Measurements from ENCODE around the gene RBM6.

RBM6 gene

DNA sequence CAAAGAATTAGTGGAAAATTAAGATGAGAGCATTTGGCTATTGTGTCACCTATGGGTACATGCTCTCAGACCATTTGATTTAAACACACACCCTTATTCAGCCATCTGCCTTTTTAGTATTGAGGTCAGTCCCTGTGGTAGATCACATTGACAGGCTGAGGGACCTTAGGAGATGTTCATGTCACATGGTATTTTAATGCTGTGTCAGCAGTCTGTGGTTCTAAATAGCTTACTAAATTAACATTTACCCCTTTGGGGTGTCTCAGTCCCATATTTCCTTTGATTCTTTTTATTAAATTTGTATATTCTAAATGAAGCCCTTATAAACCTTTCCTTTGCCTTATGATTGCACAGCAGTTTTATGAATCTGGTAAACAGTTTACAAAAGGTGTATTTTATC is 151.0 kb downstream of the RBM6 start:
- FAIRE-seq (no peak), DNase-seq (ENCODE audit: insufficient read length, low spot score) (no peak)
- TF ChIP-seq, protein P1, sequence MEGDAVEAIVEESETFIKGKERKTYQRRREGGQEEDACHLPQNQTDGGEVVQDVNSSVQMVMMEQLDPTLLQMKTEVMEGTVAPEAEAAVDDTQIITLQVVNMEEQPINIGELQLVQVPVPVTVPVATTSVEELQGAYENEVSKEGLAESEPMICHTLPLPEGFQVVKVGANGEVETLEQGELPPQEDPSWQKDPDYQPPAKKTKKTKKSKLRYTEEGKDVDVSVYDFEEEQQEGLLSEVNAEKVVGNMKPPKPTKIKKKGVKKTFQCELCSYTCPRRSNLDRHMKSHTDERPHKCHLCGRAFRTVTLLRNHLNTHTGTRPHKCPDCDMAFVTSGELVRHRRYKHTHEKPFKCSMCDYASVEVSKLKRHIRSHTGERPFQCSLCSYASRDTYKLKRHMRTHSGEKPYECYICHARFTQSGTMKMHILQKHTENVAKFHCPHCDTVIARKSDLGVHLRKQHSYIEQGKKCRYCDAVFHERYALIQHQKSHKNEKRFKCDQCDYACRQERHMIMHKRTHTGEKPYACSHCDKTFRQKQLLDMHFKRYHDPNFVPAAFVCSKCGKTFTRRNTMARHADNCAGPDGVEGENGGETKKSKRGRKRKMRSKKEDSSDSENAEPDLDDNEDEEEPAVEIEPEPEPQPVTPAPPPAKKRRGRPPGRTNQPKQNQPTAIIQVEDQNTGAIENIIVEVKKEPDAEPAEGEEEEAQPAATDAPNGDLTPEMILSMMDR (IDR thresholded peaks at IDR 0.05; ENCODE audit: insufficient read depth, missing control alignments) = no peak

DNA sequence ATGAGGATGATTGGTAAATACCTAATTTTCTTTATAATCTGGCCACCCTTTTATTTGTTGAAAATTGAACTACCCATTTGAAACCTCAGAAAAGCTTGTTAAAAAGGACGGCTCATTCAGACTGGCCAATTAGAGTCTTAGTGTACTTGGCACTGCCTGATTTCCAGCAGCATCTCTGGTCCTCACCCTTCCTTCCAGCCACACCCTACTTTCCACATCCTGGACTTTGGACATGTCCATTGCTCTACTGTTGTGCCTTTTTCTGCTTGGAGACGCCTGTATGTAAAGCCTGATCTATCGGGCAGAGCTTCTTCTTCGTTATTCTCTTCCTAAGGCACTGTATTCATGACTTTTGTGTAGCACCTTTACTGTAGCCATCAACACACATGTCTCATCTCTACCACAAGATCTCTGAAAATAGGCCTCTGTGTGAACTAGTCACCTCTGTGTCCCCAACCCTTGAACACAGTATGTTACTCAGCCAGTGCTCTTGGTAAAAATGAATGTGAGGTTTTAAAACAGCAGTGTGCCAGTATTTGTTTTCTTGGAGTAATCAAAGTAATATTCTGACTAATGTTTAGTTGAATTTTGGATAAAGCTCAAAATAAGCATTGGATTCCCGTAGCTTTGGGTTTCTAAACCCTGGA is 155.5 kb downstream of the RBM6 start:
- TF ChIP-seq, protein P1 (IDR thresholded peaks at IDR 0.05; ENCODE audit: insufficient read depth, missing control alignments) = no peak
- no peak for FAIRE-seq
- no peak for DNase-seq (ENCODE audit: insufficient read length, low spot score)

DNA sequence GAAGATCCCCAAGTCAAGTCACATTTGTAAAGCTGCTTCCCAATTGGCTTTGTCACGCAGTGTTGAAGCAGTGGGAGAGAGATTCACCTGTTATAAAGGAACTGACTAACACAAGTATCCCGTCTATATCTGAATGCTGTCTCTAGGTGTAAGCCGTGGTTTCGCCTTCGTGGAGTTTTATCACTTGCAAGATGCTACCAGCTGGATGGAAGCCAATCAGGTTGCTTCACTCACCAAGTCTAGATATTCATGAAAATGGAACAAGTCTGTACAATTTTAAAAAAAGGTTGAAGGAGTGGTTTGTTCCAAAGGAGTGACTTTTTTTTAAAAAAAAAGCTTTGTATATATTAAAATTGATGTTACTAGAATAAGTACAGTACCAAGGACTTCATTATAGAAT is 160.4 kb downstream of the RBM6 start:
- TF ChIP-seq, protein P1 (IDR thresholded peaks at IDR 0.05; ENCODE audit: insufficient read depth, missing control alignments) = no peak
- no peak for FAIRE-seq
- DNase-seq (ENCODE audit: insufficient read length, low spot score) = no peak

DNA sequence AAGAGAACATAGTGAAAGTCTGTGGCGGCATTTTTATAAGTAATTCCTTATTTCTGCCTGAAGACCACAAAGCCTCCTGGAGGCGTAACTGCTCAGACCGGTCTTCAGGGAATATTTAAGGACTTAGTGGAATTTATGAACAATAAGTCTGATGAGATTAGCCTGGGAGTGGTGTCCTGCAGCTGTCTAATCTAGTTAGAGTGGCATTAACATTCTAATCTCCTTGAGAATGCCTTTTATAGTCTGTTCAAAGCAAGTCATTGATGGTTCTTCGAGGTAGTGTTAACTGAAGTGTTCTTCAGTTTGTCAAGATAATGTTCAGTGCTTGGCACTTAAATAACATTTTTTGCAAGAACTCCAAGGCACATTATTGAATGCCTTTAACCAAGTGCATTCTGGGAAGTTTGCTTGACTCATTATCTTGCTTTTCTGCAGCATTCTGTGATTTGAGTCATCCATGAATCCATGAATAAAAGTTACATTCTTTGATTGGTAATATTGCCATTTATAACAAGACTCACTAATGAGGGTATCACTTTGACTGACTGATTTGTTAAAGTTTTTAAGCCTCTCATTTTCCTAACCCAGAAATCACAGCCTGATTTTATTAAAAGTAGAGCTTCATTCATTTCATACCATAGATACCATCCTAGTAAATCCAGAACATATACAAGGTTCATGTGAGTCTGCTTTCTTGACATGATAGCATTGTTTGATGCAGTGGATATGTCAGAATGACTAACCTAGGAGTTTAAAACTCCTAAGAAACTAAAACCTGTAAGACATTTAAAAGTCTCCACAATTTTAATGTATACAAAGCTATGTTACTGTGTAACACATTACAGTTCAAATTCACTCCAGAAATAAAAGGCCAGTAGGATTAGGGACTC is 161.3 kb downstream of the RBM6 start:
- DNase-seq (ENCODE audit: insufficient read length, low spot score) (peak; percentile 58), FAIRE-seq (peak; percentile 93)
- TF ChIP-seq, protein P1 (IDR thresholded peaks at IDR 0.05; ENCODE audit: insufficient read depth, missing control alignments) = peak; percentile 4

DNA sequence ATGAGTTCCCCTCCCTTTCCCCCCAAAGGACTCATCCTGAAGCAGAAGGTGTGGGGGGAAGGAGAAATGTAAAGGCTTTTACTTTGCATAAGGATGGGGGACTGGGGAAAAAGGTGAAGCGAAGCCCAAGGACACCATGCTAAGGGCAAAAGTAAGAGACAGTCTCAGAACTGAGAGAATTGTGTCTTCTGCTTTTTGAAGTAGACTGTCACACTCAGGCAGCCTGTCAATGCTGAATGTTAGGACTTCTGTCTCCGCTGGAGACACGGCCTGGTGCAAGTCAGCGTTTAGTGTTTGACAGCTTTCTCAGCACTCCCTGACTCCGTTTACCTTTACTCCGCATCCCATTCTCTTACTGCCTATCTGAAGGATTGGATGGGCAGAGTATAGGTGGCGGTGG is 162.6 kb downstream of the RBM6 start:
- no peak for DNase-seq (ENCODE audit: insufficient read length, low spot score)
- no peak for FAIRE-seq
- TF ChIP-seq, protein P1 (IDR thresholded peaks at IDR 0.05; ENCODE audit: insufficient read depth, missing control alignments) = no peak

DNA sequence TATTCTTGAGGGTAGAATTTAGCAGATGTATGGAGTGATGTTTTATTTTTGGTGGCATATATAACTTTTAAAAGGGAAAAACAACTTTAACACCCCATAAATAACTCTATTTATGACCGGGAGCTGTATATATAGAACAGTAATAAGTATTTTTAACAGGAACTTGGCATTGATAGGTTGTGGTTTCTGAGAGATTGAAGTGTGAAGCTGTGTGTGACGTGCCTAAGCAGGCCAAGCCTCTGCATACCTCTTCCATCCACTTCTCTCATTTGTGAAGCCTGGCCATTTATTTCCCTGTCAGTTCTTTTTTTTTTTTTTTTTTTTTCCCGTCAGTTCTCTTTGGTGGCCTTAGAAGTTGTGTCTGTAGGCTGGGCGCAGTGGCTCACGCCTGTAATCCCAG is 171.8 kb downstream of the RBM6 start:
- no peak for DNase-seq (ENCODE audit: insufficient read length, low spot score)
- FAIRE-seq = no peak
- TF ChIP-seq, protein P1 (IDR thresholded peaks at IDR 0.05; ENCODE audit: insufficient read depth, missing control alignments) = no peak

DNA sequence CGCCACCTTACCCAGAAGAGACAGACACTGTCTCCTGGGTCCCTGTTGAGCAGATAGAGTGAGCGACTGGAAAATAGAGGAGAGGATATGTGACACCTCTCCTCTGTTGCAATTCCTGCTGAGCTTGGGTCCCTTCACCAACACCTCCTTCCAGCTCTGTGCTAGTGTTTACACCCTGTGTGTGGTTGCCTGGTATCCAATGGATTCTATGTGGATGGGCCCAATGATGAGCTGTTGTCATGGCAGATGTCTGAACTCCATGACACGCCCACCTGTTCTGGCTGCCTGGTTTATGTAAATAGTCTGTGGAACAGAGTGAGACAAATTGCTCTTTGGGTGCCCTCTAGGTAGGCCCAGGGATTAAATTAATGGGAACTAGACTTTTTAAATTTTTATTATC is 172.5 kb downstream of the RBM6 start:
- TF ChIP-seq, protein P1 (IDR thresholded peaks at IDR 0.05; ENCODE audit: insufficient read depth, missing control alignments) = no peak
- no peak for FAIRE-seq
- no peak for DNase-seq (ENCODE audit: insufficient read length, low spot score)
